ENCODE measurements around the gene KRT75.

Gene KRT75

DNA sequence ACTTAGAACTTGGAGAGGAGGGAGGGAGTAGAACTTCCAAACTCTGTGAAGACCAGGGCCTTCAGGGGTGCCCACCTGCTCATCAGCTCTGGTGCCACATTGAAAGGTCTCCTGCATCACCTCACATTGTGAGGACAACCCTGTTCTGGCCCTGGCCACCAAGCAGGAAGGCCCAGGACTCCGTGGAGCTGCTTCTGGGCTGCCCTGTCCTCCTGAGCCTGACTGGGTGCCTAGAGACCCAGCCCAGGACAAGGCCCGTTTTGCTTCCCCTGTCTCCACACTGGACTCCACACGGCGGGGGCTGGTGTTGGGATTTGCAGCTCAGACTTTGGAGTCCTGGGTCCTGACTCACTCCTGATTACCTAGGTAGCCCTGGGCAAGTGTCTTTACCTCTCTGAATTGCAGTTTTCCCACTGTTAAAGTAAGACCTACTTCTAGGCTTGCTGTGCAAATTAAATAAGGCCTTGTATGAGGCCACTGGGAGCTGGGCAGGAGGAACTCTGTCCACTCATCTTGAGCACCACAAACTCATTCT, 15.5 kb downstream of the KRT75 start:
- Histone ChIP-seq H3K36me3 (replicated peaks) (no peaks in the 10 kb centered on the region), H3K27me3 (replicated peaks) (peaks cover 1% of the 10 kb centered on the region), H3K27ac (no peak overlapping the region), H3K4me3 (ENCODE audit: low read depth, low read length) (no peak overlapping the region)
- TF ChIP-seq, protein P1, sequence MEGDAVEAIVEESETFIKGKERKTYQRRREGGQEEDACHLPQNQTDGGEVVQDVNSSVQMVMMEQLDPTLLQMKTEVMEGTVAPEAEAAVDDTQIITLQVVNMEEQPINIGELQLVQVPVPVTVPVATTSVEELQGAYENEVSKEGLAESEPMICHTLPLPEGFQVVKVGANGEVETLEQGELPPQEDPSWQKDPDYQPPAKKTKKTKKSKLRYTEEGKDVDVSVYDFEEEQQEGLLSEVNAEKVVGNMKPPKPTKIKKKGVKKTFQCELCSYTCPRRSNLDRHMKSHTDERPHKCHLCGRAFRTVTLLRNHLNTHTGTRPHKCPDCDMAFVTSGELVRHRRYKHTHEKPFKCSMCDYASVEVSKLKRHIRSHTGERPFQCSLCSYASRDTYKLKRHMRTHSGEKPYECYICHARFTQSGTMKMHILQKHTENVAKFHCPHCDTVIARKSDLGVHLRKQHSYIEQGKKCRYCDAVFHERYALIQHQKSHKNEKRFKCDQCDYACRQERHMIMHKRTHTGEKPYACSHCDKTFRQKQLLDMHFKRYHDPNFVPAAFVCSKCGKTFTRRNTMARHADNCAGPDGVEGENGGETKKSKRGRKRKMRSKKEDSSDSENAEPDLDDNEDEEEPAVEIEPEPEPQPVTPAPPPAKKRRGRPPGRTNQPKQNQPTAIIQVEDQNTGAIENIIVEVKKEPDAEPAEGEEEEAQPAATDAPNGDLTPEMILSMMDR (IDR thresholded peaks at IDR 0.05; ENCODE audit: low read depth, low read length, missing control alignments): no peak
- no peak for DNase-seq
- in situ Hi-C loops (cut with HindIII; ENCODE audit: low pct_ligation_motif_present, low sequenced_read_pairs): no loop called here

DNA sequence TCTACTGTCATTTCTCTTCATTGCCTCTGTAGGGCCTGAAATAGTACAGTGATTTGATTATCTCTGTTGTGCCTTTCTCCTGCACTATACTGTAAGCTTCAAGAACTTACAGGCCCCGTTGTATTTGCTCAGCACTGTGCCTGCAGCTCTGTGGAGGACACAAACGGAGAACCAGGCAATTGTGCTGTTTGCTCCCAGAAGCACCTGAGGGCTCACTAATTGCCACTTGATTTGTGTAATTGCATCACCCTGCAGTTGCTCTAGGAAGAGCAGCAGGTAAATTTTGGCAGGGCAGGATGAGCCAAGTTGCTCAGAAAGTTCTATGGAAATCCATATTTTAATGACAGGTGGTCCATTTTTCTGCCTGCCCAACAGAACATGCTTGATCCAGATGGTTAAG, 16.4 kb downstream of the KRT75 start:
- Histone ChIP-seq H3K27me3 (replicated peaks) (peaks cover 1% of the 10 kb centered on the region), H3K27ac (no peak overlapping the region), H3K36me3 (replicated peaks) (no peaks in the 10 kb centered on the region), H3K4me3 (ENCODE audit: low read depth, low read length) (no peak overlapping the region)
- TF ChIP-seq, protein P1 (IDR thresholded peaks at IDR 0.05; ENCODE audit: low read depth, low read length, missing control alignments): no peak
- in situ Hi-C loops (cut with HindIII; ENCODE audit: low pct_ligation_motif_present, low sequenced_read_pairs): no loop called here
- no peak for DNase-seq

DNA sequence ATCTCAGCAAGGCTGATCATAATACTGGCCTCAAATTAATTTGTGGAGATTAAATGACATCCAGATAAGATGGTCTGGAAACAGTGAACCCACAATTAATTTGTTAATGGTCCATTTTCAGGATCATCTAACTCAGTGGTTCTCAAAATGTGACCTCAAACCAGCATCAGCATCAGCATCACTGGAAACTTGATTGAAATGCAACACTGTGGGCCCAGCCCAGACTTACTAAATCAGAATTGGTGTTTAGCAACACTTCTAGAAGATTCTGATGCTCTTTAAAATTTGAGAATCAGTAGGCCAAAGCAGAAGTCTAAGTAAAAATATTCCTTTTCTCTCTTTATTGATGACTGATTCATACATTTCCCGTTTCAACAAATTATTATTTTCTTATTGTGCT, 17.4 kb downstream of the KRT75 start:
- DNase-seq: no peak
- no peaks in the 10 kb centered on the region for H3K27me3 ChIP-seq (replicated peaks)
- TF ChIP-seq, protein P1 (IDR thresholded peaks at IDR 0.05; ENCODE audit: low read depth, low read length, missing control alignments): no peak

DNA sequence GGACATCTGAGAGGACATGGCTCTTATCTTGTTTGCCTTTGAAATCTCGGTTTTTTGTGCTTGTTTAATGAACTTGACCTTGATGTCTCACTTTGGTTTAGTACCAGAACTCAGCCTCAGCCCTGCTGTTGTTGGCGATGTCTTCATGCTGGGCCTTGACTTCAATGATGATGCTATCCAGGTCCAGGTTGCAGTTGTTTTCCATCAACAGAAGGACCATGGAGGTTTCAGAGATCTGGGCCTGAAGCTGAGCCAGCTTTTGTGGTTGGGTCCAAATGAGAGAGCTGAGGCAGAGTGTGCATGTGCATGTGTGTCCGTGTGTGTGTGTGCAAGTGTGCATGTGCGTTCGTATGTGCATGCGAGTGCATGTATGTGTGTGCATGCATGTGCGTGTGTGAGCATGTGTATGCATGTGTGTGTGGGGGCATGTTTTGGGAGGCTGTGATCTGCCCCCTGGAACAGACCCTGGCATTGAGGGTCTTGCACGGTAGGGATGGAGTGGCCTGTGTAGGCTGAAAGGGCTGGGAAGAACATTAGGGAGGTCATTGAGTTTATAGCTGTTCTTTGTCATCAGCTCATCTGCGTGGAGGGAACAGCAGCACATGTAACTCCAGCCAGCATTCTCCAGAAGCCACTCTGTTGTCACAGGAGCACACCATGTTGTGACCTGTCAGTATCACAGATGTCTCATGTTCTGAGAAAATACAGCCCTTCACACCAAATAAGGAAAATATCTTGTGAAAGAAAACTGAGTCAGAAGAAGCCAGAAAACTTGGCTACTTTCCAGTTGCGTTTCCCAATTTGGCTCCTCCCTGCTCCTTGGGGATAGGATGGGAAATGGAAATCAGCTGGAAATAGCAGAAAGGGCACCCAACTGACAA, 18.1 kb downstream of the KRT75 start:
- in situ Hi-C loops (cut with HindIII; ENCODE audit: low pct_ligation_motif_present, low sequenced_read_pairs): no loop called here
- DNase-seq: peak; percentile 74
- H3K27me3 ChIP-seq (replicated peaks): no peaks in the 10 kb centered on the region
- no peak overlapping the region for H3K27ac ChIP-seq
- no peaks in the 10 kb centered on the region for H3K36me3 ChIP-seq (replicated peaks)
- H3K4me3 ChIP-seq (ENCODE audit: low read depth, low read length): no peak overlapping the region
- TF ChIP-seq, protein P1 (IDR thresholded peaks at IDR 0.05; ENCODE audit: low read depth, low read length, missing control alignments): no peak

More for the DNA sequence above, 17.4 kb downstream of the KRT75 start:
- Histone ChIP-seq H3K27ac (no peak overlapping the region), H3K4me3 (ENCODE audit: low read depth, low read length) (no peak overlapping the region), H3K36me3 (replicated peaks) (no peaks in the 10 kb centered on the region)
- in situ Hi-C loops (cut with HindIII; ENCODE audit: low pct_ligation_motif_present, low sequenced_read_pairs): no loop called here

DNA sequence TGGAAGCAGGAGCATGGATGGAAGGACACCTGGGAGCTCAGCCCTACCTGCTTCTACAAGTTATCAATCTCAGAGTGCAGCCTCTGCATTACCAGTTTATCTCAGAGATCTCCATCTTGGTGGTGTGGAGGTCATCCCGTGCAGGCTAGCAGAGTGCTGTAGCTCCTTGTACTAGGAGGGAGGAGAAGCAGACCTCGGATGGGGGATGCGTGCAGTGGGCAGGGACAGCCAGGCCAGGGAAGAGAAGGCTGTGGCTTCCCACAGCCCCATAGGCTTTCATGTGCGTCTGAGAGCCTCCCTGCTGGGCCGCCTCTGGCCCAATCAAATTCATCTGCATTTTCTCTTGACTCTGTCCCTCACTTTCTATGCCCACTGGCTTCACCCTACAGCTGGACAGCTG, 19.2 kb downstream of the KRT75 start:
- Histone ChIP-seq H3K27ac (no peak overlapping the region), H3K27me3 (replicated peaks) (no peaks in the 10 kb centered on the region), H3K36me3 (replicated peaks) (no peaks in the 10 kb centered on the region), H3K4me3 (ENCODE audit: low read depth, low read length) (no peak overlapping the region)
- in situ Hi-C loops (cut with HindIII; ENCODE audit: low pct_ligation_motif_present, low sequenced_read_pairs): no loop called here
- no peak for DNase-seq
- TF ChIP-seq, protein P1 (IDR thresholded peaks at IDR 0.05; ENCODE audit: low read depth, low read length, missing control alignments): no peak

Measured in brain microvascular endothelial cell (primary cell).